HG03432 (cell line): ENCODE measurements around the gene NUFIP1.

Source experiments
- ATAC-seq: cut with Tn5 transposase; IDR thresholded peaks from one replicate; pipeline ENCODE4 v1.9.1; 2021; ENCODE audit warnings: mild to moderate bottlenecking, moderate library complexity; ENCODE audit not compliant: unreplicated experiment

Gene NUFIP1

DNA sequence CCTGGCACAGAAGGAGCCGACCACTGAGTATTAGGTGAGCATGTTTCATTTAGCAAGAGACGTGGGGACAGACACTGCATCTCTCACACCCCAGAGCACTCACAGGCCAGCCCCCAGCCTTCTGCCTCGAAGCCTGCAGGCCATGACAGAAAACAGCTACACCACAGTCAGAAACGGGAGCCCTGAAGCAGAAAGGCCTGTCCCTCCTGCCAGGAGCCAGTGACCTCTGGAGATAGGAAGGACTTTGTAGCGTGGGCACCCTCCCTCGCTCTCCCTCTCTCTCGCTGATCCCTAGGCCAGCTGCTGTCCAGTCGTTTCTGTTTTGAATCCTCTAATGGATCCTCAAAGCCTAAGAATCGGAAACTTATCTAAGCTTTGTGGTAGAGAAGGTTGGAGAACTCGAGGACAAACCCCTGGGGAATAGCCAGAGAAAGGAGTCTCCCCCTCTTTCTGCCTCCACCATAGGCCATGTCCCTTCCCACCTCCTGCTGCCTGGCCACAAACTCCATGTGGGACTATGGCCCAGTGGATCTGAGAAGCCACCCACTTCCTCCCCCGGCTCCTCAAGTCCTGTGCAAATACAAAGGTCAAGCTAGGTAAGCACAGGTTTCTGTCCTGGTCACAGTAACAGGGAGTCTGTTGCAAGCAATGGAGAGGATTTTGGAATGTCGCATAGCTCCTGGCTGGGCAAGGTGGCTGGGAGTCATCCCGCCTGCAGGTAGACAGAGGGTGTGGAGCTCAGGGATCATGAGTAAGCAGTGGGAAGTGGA, 95.1 kb downstream of the NUFIP1 start:
- no peak for ATAC-seq
